Stomach (tissue), 4 donors: ENCODE data around the gene SRGAP2B.
"Not testable (repeated sequence)": the region's sequence is repeated elsewhere in the genome, so short reads cannot be mapped to it uniquely, and the experiment has no call there.

Source experiments
- EP300 ChIP-seq: sonication (generic); formaldehyde crosslinking; IDR thresholded peaks from one replicate; pipeline ENCODE4 v1.6.1; 2017; ENCODE audit warnings: antibody characterized with exemption
- POLR2A ChIP-seq, 4 donors: fragments of 450-650 bp; IDR thresholded peaks; one replicate each; pipeline ENCODE4 v1.6.1; 2016; ENCODE audit warnings: antibody characterized with exemption in 4 of 4, control low read depth in 2 of 4, mild to moderate bottlenecking in 1 of 4, moderate library complexity in 1 of 4
- TF ChIP-seq, protein P1 (sequence below), 7 experiments: fragments of 450-650 bp in 4 of 7; fragments of 200-600 bp in 3 of 7; sonication (generic) in 3 of 7; IDR thresholded peaks; one replicate each; pipeline ENCODE4 v1.5.1; 2016 to 2019; ENCODE audit warnings: antibody characterized with exemption in 7 of 7, control low read depth in 2 of 7, mild to moderate bottlenecking in 1 of 7

DNA sequence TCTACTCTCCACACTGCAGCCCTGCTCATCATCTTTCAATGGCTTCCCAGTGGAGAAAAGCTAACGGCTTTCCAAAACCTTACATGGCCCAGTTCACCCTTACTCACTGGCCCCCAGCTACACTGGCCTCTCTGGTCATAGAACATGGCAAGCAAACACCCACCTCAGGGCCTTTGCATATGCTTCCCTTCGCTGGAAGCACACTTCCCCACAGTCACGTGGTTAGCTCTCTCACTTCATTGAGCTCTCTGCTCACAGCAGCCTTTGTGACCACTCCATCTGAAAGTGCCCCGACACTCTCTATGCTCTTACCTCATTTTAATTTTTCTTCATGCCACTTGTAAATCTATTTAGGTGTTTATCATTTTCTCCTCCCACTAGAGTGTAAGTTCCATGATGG lies 83.3 kb downstream of the SRGAP2B start:
- TF ChIP-seq POLR2A (IDR thresholded peaks at IDR 0.05); EP300: not testable (repeated sequence)
- TF ChIP-seq, protein P1, sequence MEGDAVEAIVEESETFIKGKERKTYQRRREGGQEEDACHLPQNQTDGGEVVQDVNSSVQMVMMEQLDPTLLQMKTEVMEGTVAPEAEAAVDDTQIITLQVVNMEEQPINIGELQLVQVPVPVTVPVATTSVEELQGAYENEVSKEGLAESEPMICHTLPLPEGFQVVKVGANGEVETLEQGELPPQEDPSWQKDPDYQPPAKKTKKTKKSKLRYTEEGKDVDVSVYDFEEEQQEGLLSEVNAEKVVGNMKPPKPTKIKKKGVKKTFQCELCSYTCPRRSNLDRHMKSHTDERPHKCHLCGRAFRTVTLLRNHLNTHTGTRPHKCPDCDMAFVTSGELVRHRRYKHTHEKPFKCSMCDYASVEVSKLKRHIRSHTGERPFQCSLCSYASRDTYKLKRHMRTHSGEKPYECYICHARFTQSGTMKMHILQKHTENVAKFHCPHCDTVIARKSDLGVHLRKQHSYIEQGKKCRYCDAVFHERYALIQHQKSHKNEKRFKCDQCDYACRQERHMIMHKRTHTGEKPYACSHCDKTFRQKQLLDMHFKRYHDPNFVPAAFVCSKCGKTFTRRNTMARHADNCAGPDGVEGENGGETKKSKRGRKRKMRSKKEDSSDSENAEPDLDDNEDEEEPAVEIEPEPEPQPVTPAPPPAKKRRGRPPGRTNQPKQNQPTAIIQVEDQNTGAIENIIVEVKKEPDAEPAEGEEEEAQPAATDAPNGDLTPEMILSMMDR (IDR thresholded peaks at IDR 0.05): not testable (repeated sequence)
